ENCODE measurements around the gene GDF15.

Gene GDF15

GRCh38 chr19:18393836-18394235 is 7.9 kb downstream of the GDF15 start:
- no peak overlapping the region for H3K9ac ChIP-seq (ENCODE audit: low read depth, low read length)
- ATAC-seq (ENCODE audit: insufficient read depth, low read depth) (no peak), DNase-seq (no peak)
- H3K36me3 ChIP-seq (ENCODE audit: insufficient read depth, low read length), result no peaks in the 10 kb centered on the region
- peaks cover 5% of the 10 kb centered on the region for H3K4me1 ChIP-seq (ENCODE audit: insufficient read depth, low read length)
- no peak overlapping the region for H3K4me2 ChIP-seq (ENCODE audit: insufficient read depth, low read length)
- H3K9me3 ChIP-seq (ENCODE audit: insufficient read depth, low read length, severe bottlenecking), result no peaks in the 10 kb centered on the region
- no peak overlapping the region for H3K27ac ChIP-seq (ENCODE audit: low read length)
- TF ChIP-seq EZH2 (IDR thresholded peaks at IDR 0.05; ENCODE audit: borderline replicate concordance, low read depth, low read length, severe bottlenecking) (no peak), CTCF (IDR thresholded peaks at IDR 0.05; ENCODE audit: borderline replicate concordance, extremely low read depth, low read length, poor library complexity, severe bottlenecking) (no peak)
- peaks cover 2% of the 10 kb centered on the region for H3K27me3 ChIP-seq (ENCODE audit: insufficient read depth, low read length, poor library complexity)
- H4K20me1 ChIP-seq (ENCODE audit: insufficient read depth, low read length), result no peaks in the 10 kb centered on the region
- no peak overlapping the region for H2AFZ ChIP-seq (ENCODE audit: low read depth, low read length)
- no peak overlapping the region for H3K4me3 ChIP-seq (ENCODE audit: low read depth in 1 of 2, low read length in 2 of 2)
- H3K79me2 ChIP-seq (ENCODE audit: insufficient read depth, low read length), result no peaks in the 10 kb centered on the region

GRCh38 chr19:18396471-18397241 is 10.7 kb downstream of the GDF15 start:
- Histone ChIP-seq H3K27ac (ENCODE audit: low read length) (no peak overlapping the region), H3K9ac (ENCODE audit: low read depth, low read length) (no peak overlapping the region), H2AFZ (ENCODE audit: low read depth, low read length) (no peak overlapping the region), H3K79me2 (ENCODE audit: insufficient read depth, low read length) (no peaks in the 10 kb centered on the region), H3K9me3 (ENCODE audit: insufficient read depth, low read length, severe bottlenecking) (no peaks in the 10 kb centered on the region), H3K4me2 (ENCODE audit: insufficient read depth, low read length) (no peak overlapping the region), H3K4me1 (ENCODE audit: insufficient read depth, low read length) (no peaks in the 10 kb centered on the region), H4K20me1 (ENCODE audit: insufficient read depth, low read length) (no peaks in the 10 kb centered on the region), H3K4me3 (ENCODE audit: low read depth in 1 of 2, low read length in 2 of 2) (no peak overlapping the region), H3K27me3 (ENCODE audit: insufficient read depth, low read length, poor library complexity) (no peaks in the 10 kb centered on the region), H3K36me3 (ENCODE audit: insufficient read depth, low read length) (no peaks in the 10 kb centered on the region)
- TF ChIP-seq CTCF (IDR thresholded peaks at IDR 0.05; ENCODE audit: borderline replicate concordance, extremely low read depth, low read length, poor library complexity, severe bottlenecking) (no peak), EZH2 (IDR thresholded peaks at IDR 0.05; ENCODE audit: borderline replicate concordance, low read depth, low read length, severe bottlenecking) (no peak)
- DNase-seq (no peak), ATAC-seq (ENCODE audit: insufficient read depth, low read depth) (no peak)

GRCh38 chr19:18397242-18398202 is 11.6 kb downstream of the GDF15 start, which contains the start of gene LRRC25:
Gene LRRC25, minus strand, starts transcription at chr19:18397622. Its CDS starts 659 bp downstream, at chr19:18396963.
- no peak for ATAC-seq (ENCODE audit: insufficient read depth, low read depth)
- no peak within 1 kb of the TSS for H3K9ac ChIP-seq (ENCODE audit: low read depth, low read length)
- no peaks in the 10 kb centered on the region for H3K36me3 ChIP-seq (ENCODE audit: insufficient read depth, low read length)
- H3K9me3 ChIP-seq (ENCODE audit: insufficient read depth, low read length, severe bottlenecking), result no peaks in the 10 kb centered on the region
- no peak within 1 kb of the TSS for H3K4me3 ChIP-seq (ENCODE audit: low read depth in 1 of 2, low read length in 2 of 2)
- no peak within 1 kb of the TSS for H2AFZ ChIP-seq (ENCODE audit: low read depth, low read length)
- H3K27ac ChIP-seq (ENCODE audit: low read length), result no peak within 1 kb of the TSS
- no peak for TF ChIP-seq EZH2 (IDR thresholded peaks at IDR 0.05; ENCODE audit: borderline replicate concordance, low read depth, low read length, severe bottlenecking)
- no peak for TF ChIP-seq CTCF (IDR thresholded peaks at IDR 0.05; ENCODE audit: borderline replicate concordance, extremely low read depth, low read length, poor library complexity, severe bottlenecking)
- H3K27me3 ChIP-seq (ENCODE audit: insufficient read depth, low read length, poor library complexity), result no peaks in the 10 kb centered on the region
- H3K4me2 ChIP-seq (ENCODE audit: insufficient read depth, low read length), result no peak within 1 kb of the TSS
- no peaks in the 10 kb centered on the region for H3K4me1 ChIP-seq (ENCODE audit: insufficient read depth, low read length)
- DNase-seq, result no peak
- no peaks in the 10 kb centered on the region for H4K20me1 ChIP-seq (ENCODE audit: insufficient read depth, low read length)
- H3K79me2 ChIP-seq (ENCODE audit: insufficient read depth, low read length), result no peaks in the 10 kb centered on the region
